HG02759 (cell line): Measurements from ENCODE around the gene SCAMP2.
A peak's percentile ranks its signal among the peaks of the same experiment; 100 is the strongest.
"Not testable (repeated sequence)": the region's sequence is repeated elsewhere in the genome, so short reads cannot be mapped to it uniquely, and the experiment has no call there.

Source experiments
- ATAC-seq: cut with Tn5 transposase; IDR thresholded peaks from one replicate; pipeline ENCODE4 v1.9.1; 2021; ENCODE audit warnings: mild to moderate bottlenecking, moderate library complexity; ENCODE audit not compliant: unreplicated experiment

SCAMP2 gene

GRCh38 chr15:74891469-74891868, 18.3 kb upstream of the SCAMP2 start:
- ATAC-seq, result no peak

- ATAC-seq, result no peak
These were observed 17.4 kb upstream of the SCAMP2 start for GRCh38 chr15:74890665-74890960.

GRCh38 chr15:74889883-74890664, 16.9 kb upstream of the SCAMP2 start, which contains the start of gene MPI:
Gene MPI, plus strand, starts transcription at chr15:74890042. Its CDS starts 32 bp downstream, at chr15:74890074.
- ATAC-seq, result peak; percentile 95

GRCh38 chr15:74889390-74889882, 16.3 kb upstream of the SCAMP2 start:
- peak; percentile 19 for ATAC-seq

- no peak for ATAC-seq
These were observed 15.6 kb upstream of the SCAMP2 start for GRCh38 chr15:74888716-74889115.

GRCh38 chr15:74887537-74888193, 14.5 kb upstream of the SCAMP2 start:
- ATAC-seq, result not testable (repeated sequence)

- no peak for ATAC-seq
These were observed 12.3 kb upstream of the SCAMP2 start for GRCh38 chr15:74885461-74885860.

- no peak for ATAC-seq
These were observed 11.5 kb upstream of the SCAMP2 start for GRCh38 chr15:74884428-74885223.

- ATAC-seq, result no peak
These were observed 9.4 kb upstream of the SCAMP2 start for GRCh38 chr15:74882528-74882927.

- ATAC-seq, result no peak
These were observed 5.1 kb upstream of the SCAMP2 start for GRCh38 chr15:74878273-74878672.

- ATAC-seq, result no peak
These were observed 725 bp upstream of the SCAMP2 start for GRCh38 chr15:74873756-74874424.

GRCh38 chr15:74872702-74873035, 496 bp downstream of the SCAMP2 start:
- no peak for ATAC-seq

GRCh38 chr15:74870436-74871215, 2.5 kb downstream of the SCAMP2 start:
- ATAC-seq, result no peak

- peak; percentile 53 for ATAC-seq
These were observed 3.3 kb downstream of the SCAMP2 start for GRCh38 chr15:74869726-74870407.

GRCh38 chr15:74869372-74869725, 3.8 kb downstream of the SCAMP2 start:
- no peak for ATAC-seq

- no peak for ATAC-seq
These were observed 5.1 kb downstream of the SCAMP2 start for GRCh38 chr15:74868059-74868458.

- no peak for ATAC-seq
These were observed 5.6 kb downstream of the SCAMP2 start for GRCh38 chr15:74867466-74868038.

- ATAC-seq, result no peak
These were observed 7.1 kb downstream of the SCAMP2 start for GRCh38 chr15:74866090-74866489.

GRCh38 chr15:74865316-74865715, 7.8 kb downstream of the SCAMP2 start:
- ATAC-seq, result no peak
